Heart right ventricle (tissue), 16 donors: ENCODE measurements around the gene HDAC9. TPM values are rescaled to one million over a fixed set of nuclear protein-coding genes. Genes with fewer than 3 reads are reported as not detected.

Experiments used
- ATAC-seq, 8 donors: fragments of 200-7000 bp; cut with Tn5 transposase; one replicate each; pipeline ENCODE4 v1.9.1; 2020; ENCODE audit warnings: mild to moderate bottlenecking in 8 of 8, moderate library complexity in 8 of 8, moderate number of reproducible peaks in 1 of 8
- DNase-seq, 2 donors: peaks; one replicate each; pipeline ENCODE4 v3.0.0-alpha.2; 2020
- H3K27ac ChIP-seq, 10 donors: fragments of 200-600 bp; sonication (generic) in 2 of 10; one replicate each; pipeline versions ENCODE4 v1.5.0 to v1.8.0; 2020 to 2022; ENCODE audit warnings: mild to moderate bottlenecking in 3 of 10
- H3K27me3 ChIP-seq, 7 donors: fragments of 200-600 bp; one replicate each; pipeline ENCODE4 v1.8.0; 2021 to 2022; ENCODE audit warnings: mild to moderate bottlenecking in 2 of 7
- H3K36me3 ChIP-seq, 9 donors: fragments of 200-600 bp; sonication (generic) in 1 of 9; one replicate each; pipeline versions ENCODE4 v1.5.0 to v1.8.0; 2020 to 2022; ENCODE audit warnings: mild to moderate bottlenecking in 2 of 9
- H3K4me1 ChIP-seq, 9 donors: fragments of 200-600 bp; sonication (generic) in 1 of 9; one replicate each; pipeline versions ENCODE4 v1.5.0 to v1.8.0; 2020 to 2022; ENCODE audit warnings: mild to moderate bottlenecking in 4 of 9
- H3K4me3 ChIP-seq, 10 donors: fragments of 200-600 bp; sonication (generic) in 2 of 10; one replicate each; pipeline versions ENCODE4 v1.5.0 to v1.8.0; 2020 to 2022; ENCODE audit warnings: mild to moderate bottlenecking in 7 of 10, moderate library complexity in 2 of 10
- H3K9me3 ChIP-seq, 11 donors: fragments of 200-600 bp in 10 of 11; sonication (generic) in 2 of 11; one replicate each; pipeline versions ENCODE4 v1.5.0 to v1.8.0; 2013 to 2022; ENCODE audit warnings: mild to moderate bottlenecking in 2 of 11, control low read depth in 1 of 11, moderate library complexity in 1 of 11
- WGBS, 2 donors: extraction: QIAGEN DNeasy Blood & Tissue Kit; methylation state at CpG; one replicate each; pipeline ENCODE4 v1.1.7; 2013; ENCODE audit warnings: inconsistent platforms in 1 of 2; 5-methylcytosine and 5-hydroxymethylcytosine counted together
- intact Hi-C, 10 donors: fragments of 100-400 bp; cut with DNase I; formaldehyde crosslinking; loops; one replicate each; pipeline versions ENCODE4 v1.11.1 to v1.14.2; 2022
- polyA plus RNA-seq, 2 donors: library from polyadenylated mRNA; stranded (reverse); fragments of 200-250 nt; gene quantifications; one replicate each; pipeline ENCODE4 v1.2.3, GENCODE V29; 2013
- total RNA-seq, 10 donors: library from RNA; stranded (reverse); fragmentation: NEBNext Ultra II Directional in 3 of 10; extraction: Animal tissue kit (Norgen Biotek cat#: 25700) in 3 of 10; gene quantifications; one replicate each; pipeline versions ENCODE4 v1.2.1 to v1.2.4, GENCODE V29; 2021 to 2023
- TF ChIP-seq, protein P1 (sequence below), 9 donors: fragments of 200-600 bp; sonication (generic) in 2 of 9; IDR thresholded peaks; one replicate each; pipeline versions ENCODE4 v1.5.0 to v1.8.0; 2021 to 2022; ENCODE audit warnings: antibody characterized with exemption in 9 of 9, mild to moderate bottlenecking in 5 of 9, moderate library complexity in 1 of 9
- donor health status: Arrhythmogenic right ventricular cardiomyopathy.
- donor health status: ischemic (EF 13 %, LVEDD 7.1; RV severe dilation, severe dysfunction).
- donor health status: healthy with polysubstance abuse.
- donor health status: DM: no; HTN: yes; CAD: no.
- donor health status: DM: no; HTN: no; CAD: no.
- donor health status: ischemic (EF 25% LVEDD 6.9; RV normal size, moderate dysfunction).
- donor health status: ischemic (EF 25% LVEDD 5.7; RV mildly dilated, moderate dysfunction).
- donor health status: healthy.
- donor health status: DM: yes; HTN: yes; CAD: no.
- donor health status: Ischemic cardiomyopathy.
- donor health status: ischemic (EF 35%, LVEDD 5.7; RV mildly dilated, moderate dysfunction).
- donor health status: nonischemic (EF 11% LVEDD 7.7; RV severe dilation, severe dysfunction).
- donor health status: DM: yes; HTN: yes; CAD: no.
- donor health status: PGD.
- donor health status: ischemic (EF 29% LVEDD 5.4; RV normal size, mild dysfunction).
- donor health status: nonischemic (EF 23%, LVEDD 6.1; RV moderate dilation, normal function).

The HDAC9 gene
- total and polyA plus RNA-seq, 12 donors: 1.9 to 66.1 (median 38.6) TPM

DNA sequence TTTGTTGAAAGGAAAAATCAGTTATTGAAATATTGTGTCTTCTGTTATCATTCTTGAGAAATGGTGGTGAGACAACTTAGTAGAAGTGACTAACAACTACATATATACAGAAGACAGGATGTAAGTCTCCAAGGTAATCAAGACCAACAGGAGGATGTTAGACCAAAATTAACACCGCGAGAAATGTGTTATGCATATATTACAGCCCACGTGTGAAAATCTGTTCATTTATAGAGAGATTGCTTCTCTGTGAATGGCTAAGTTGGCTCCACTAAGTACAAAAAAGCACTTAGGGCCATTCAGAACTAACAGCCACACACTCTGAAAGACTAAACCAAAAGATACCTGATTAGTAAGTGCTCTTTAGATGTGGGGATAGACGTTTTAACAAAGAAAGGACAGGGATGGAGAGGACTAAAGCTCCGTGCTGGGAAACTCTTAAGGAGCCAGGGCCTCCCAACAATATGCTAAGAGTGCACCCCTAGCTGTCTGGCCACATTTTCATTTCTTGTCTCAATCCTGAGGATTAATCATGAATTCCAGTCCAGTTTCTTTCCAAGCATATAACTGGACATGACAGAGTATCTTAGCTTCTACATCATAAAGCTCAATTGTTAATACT is 26.5 kb downstream of the HDAC9 start:
- Histone ChIP-seq H3K4me3 (no peak overlapping the region), H3K27me3 (no peaks in the 10 kb centered on the region), H3K9me3 (no peaks in the 10 kb centered on the region), H3K27ac (no peak overlapping the region), H3K4me1 (peaks cover 0 to 37% (median 14%) of the 10 kb centered on the region in 9 donors), H3K36me3 (no peaks in the 10 kb centered on the region)
- DNase-seq: no peak
- WGBS, 2 donors: 71 to 74% methylated on average over 5 of the region's 5 CpGs
- ATAC-seq: no peak
- intact Hi-C loops: loop anchor here in 1 of 10 donors (1.0 to 2.0 kb wide), 2 partner anchors 13 to 32 kb away; no protein-coding TSS in a partner anchor
- TF ChIP-seq, protein P1, sequence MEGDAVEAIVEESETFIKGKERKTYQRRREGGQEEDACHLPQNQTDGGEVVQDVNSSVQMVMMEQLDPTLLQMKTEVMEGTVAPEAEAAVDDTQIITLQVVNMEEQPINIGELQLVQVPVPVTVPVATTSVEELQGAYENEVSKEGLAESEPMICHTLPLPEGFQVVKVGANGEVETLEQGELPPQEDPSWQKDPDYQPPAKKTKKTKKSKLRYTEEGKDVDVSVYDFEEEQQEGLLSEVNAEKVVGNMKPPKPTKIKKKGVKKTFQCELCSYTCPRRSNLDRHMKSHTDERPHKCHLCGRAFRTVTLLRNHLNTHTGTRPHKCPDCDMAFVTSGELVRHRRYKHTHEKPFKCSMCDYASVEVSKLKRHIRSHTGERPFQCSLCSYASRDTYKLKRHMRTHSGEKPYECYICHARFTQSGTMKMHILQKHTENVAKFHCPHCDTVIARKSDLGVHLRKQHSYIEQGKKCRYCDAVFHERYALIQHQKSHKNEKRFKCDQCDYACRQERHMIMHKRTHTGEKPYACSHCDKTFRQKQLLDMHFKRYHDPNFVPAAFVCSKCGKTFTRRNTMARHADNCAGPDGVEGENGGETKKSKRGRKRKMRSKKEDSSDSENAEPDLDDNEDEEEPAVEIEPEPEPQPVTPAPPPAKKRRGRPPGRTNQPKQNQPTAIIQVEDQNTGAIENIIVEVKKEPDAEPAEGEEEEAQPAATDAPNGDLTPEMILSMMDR (IDR thresholded peaks at IDR 0.05): no peak

- intact Hi-C loops: no loop called here
- Histone ChIP-seq H3K36me3 (no peaks in the 10 kb centered on the region), H3K9me3 (no peaks in the 10 kb centered on the region), H3K4me3 (no peak overlapping the region), H3K4me1 (peaks cover 0 to 52% (median 27%) of the 10 kb centered on the region in 9 donors), H3K27ac (peak overlapping the region in 1 of 10 donors; percentile 11), H3K27me3 (no peaks in the 10 kb centered on the region)
- TF ChIP-seq, protein P1 (IDR thresholded peaks at IDR 0.05): no peak
- DNase-seq: no peak
- 52 to 66% methylated on average over 3 of the region's 3 CpGs for WGBS, 2 donors
- ATAC-seq: peak in 2 of 8 donors; percentile 59 to 60
Measured at GRCh38 chr7:18524248-18524647, 28.7 kb downstream of the HDAC9 start.

GRCh38 chr7:18526368-18526878 is 30.9 kb downstream of the HDAC9 start:
- Histone ChIP-seq H3K36me3 (no peaks in the 10 kb centered on the region), H3K27me3 (no peaks in the 10 kb centered on the region), H3K27ac (no peak overlapping the region), H3K4me1 (peaks cover 0 to 52% (median 28%) of the 10 kb centered on the region in 9 donors), H3K4me3 (no peak overlapping the region), H3K9me3 (no peaks in the 10 kb centered on the region)
- TF ChIP-seq, protein P1 (IDR thresholded peaks at IDR 0.05): no peak
- no peak for DNase-seq
- peak in 2 of 8 donors; percentile 17 to 57 for ATAC-seq
- intact Hi-C loops: no loop called here

GRCh38 chr7:18529239-18529638 is 33.7 kb downstream of the HDAC9 start:
- peaks cover 0 to 48% (median 28%) of the 10 kb centered on the region in 9 donors for H3K4me1 ChIP-seq

More at GRCh38 chr7:18529239-18529638, 33.7 kb downstream of the HDAC9 start:
- intact Hi-C loops: no loop called here
- 61 to 63% methylated on average over 1 of the region's 1 CpG for WGBS, 2 donors
- TF ChIP-seq, protein P1 (IDR thresholded peaks at IDR 0.05): no peak
- no peak for ATAC-seq
- Histone ChIP-seq H3K4me3 (no peak overlapping the region), H3K27ac (peak overlapping the region in 3 of 10 donors; percentile 6 to 46 (median 31)), H3K36me3 (no peaks in the 10 kb centered on the region), H3K27me3 (no peaks in the 10 kb centered on the region), H3K9me3 (no peaks in the 10 kb centered on the region)
- DNase-seq: no peak
